Measurements from ENCODE around the gene STXBP3.

The STXBP3 gene

DNA sequence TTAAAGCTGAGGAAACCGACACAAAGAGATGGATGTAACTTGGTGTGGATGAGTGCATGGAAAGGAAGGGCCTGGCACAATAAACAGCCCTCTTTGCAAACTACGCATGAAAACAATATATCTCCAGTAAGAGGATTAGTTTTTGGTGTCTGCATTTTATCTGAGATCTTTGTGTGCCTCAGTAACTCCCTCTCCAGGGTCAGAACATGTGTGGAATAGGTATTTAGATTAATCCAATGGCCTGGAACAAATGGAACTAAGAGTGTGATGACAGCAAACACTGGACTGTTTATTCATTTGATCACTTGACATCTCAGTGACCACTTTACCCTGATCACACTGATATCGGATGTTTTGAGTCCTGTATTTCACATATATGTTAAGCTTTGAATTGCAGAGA, 65.1 kb downstream of the STXBP3 start:
- no peak for DNase-seq

DNA sequence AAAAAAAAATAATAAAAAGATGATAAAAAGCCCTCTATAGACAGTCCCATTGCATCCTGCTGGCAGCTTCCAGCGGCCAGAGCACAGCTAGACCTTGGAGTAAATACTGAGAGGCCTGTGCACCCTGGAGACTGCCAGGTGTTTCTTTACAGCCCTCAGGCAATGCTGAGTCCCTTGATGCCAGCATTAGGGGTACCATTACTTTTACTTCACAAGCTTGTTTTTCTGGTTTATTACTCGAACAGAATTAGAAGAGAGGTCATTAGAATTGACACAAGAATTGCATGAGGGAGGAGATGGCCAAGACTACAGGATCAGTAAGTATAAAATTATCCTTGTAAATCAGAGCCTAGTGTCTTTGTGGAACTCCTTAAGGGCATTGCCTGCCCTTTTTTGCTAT, 66.9 kb downstream of the STXBP3 start:
- DNase-seq = no peak

GRCh38 chr1:108814343-108815125, 68.1 kb downstream of the STXBP3 start:
- no peak for DNase-seq

DNA sequence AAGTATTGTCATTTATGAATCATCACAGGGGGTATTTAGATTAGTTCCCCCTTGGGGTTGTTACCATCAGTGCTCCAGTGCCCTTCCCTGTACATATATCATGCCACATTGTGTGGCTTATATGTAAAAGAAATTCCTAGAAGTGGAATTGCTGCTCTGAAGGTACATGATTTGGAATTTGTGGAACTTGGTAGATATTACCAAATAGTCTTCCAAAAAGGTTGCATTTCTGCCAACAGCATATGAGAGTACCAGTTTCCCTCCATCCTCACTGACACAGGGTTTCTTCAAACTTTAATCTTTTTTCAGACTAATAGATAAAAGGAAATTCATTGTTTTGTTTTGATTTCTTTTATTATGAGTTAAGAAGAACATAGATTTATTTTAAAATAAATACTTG, 69.1 kb downstream of the STXBP3 start:
- DNase-seq = no peak

DNA sequence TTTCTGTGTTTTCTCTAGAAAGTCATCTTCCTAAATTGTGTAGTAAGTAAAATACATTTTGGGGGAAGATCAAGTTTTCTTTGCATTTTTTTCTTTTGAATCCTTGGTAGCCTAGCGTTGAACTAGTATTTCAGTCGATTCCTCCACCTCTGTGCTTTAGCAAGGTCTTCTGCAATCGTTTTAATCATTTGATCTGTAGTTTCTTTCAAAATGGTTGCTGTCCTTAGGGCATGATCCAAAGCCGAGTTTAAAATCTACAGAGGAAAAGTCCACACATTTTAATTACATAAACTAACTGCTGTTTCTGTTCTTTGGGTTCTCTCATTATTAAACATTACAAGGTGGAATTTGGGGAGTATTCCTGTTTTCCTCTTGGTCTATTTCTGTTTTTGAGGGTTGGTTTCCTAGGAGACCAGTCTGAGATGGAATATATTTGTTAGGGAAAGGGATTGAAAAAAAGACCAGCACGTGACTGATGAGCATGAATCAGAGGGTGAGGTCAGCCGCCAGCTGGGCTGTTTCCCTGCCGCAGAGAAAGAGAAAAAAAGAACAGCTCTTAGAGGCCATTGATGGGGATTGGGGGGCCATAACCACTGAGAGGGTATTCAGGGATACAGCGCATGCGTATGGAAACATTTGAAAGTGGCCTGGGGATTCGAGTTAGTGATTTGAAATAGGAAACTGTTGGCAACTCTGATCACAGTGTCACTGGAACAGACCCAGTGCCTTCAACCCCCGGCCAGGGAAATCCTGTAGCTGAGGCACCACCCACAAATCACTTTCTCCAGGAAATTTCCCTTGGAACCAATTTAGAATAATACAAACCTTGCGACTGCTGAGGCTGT, 69.8 kb downstream of the STXBP3 start:
- DNase-seq = no peak

GRCh38 chr1:108817016-108817415, 70.5 kb downstream of the STXBP3 start:
- DNase-seq = no peak

DNA sequence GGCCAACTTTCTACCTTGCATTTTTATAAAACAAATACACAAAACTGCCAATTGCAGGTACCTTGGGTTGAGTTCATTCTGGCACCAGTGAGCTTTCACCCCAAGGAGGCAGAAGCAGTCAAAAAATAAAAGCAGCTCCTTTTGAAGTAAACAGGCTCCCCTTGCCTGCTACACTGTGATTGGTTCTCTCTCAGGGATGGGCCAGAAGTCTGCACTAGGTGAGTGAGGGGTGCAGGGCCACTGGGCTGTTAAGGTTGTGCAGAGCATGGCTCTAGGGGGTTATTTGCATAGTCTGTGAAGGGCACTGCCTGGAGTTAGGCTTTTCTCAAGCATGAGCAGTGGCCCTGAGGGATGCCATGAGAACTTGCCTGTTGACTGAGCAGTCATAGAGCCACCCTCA, 71.3 kb downstream of the STXBP3 start:
- no peak for DNase-seq

DNA sequence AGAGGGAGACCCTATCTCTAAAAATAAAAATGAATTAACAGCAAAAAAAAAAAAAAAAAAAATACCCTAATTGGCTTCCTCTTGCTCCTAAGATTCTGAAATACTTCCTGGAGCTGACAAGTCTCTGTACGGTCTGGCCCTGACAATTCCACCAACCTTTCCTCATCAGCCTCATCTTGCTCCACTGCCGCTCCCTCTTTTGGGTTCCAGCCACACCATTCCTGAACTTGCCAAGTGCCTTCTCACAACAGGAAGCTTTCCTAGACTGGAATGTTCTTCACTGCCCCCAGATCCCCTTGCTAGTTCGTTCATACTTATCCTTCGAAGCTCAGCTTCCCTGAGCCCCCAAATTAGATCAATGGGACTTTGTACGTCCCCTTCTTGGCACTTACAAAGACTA, 73.4 kb downstream of the STXBP3 start:
- no peak for DNase-seq

GRCh38 chr1:108823632-108824031, 77.2 kb downstream of the STXBP3 start:
- no peak for DNase-seq

DNA sequence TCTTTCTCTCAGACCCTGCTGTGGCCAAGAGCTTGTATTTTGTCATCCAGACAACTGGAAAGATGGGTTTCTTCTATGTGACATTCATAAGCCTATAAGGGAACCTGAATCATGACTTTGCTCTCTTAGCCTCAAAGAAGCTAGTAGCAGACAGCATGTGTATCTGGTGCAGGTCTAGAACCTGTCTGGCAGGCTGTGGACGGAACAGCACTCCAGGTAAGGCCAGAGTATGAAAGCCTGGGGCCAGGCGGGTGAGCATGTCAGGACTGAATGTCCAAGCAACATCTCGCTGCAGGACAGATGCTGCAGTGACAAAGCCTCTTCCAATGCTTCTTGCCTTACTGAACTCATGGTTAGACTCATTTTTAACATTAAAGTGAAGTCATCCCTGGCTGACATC, 77.6 kb downstream of the STXBP3 start:
- DNase-seq = no peak

- DNase-seq = no peak
Measured at GRCh38 chr1:108826081-108826635, 79.7 kb downstream of the STXBP3 start.

DNA sequence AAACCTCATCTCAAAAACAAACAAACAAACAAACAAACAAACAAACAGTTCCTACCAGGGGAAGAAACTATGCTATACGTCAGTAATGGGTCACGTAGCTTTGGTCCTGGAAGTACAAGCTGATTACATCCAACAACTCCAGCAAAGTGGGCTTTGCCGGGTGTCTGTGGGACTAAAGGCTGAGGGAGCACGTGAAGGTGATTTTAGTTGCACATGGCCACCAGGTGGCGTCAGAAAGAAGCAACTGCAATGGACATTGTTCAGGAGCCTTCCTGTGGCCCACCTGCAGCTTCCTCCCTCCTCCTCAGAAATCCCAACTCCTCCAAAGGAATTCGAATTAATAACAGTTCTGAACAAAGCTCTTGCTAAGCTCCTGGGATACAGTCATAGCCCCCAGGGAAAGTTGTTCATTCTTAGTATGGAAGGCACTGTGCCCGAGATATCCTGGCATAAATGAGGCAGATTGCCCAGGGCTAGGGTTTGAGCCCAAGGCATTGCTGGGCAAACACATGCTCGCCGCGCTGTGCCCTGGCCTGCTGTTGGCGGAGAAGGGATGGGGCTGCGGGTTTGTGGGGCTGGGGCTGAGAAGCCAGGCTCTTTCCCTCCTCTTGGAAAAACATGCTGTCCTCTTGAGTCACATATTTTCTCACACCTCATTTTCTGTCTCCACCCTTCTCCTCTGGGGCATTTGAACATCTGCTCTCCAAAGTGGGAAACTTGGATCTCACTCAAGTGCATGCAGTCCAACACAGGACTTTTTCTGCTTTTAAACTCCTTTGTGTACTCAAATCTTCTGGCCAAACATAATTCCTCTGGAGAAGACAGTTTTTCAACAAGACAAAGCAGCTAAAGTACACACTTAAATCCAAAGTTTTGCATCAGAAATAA, 81.8 kb downstream of the STXBP3 start:
- peak; percentile 87 for DNase-seq

- no peak for DNase-seq
Measured at GRCh38 chr1:108829498-108829916, 83.0 kb downstream of the STXBP3 start.

- no peak for DNase-seq
Measured at GRCh38 chr1:108830119-108831008, 83.9 kb downstream of the STXBP3 start.

GRCh38 chr1:108831225-108831624, 84.8 kb downstream of the STXBP3 start:
- no peak for DNase-seq

DNA sequence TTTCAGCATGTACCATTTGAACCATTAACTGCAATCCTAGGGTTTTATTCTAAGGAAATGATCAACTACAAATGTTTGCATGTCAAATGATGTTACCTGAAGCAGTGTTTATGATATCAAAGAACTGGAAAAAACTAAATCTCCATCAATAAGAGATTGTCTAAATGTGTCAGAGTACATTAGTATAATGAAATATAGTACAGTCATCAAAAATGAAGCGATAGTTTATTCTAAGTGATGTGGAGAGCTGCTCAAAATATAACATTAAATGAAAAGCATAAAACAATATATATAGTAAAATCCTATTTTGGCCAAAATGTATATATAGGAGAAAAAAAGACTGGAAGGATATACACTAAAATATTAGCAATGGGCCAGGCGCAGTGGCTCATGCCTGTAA, 86.5 kb downstream of the STXBP3 start:
- DNase-seq = no peak

- DNase-seq = no peak
Measured at GRCh38 chr1:108841703-108842102, 95.2 kb downstream of the STXBP3 start.

DNA sequence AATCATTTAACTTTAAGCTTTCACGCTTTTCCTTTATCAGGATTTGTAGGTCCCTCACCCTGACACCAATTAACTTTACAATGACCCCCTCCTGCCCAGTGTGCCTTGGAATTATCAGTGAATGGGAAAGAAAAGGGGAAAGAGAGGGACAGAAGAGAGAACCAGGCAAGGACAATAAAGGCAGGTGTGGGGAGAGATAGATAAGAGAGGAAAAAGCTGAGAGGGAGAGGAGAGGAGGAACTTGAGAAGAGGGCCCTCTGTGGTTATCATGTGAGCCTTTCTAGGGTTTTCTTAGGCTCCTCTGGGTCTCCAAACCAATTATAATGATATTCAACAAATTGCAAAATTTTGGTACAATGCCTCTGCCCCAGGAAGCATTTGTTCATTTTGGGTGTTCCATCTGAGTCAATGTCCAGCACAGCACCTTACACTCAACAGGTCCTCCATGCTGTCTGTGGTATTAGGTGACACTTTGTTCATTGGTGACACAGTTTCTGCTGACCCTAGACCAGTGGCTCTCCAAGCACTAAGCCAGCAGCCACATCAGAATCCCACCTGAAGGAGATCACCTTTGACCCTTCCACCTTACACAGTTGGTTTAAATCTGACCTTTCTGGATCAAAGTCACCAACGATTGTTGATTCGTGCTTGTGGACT, 96.2 kb downstream of the STXBP3 start:
- no peak for DNase-seq

- no peak for DNase-seq
Measured at GRCh38 chr1:108843390-108844137, 97.1 kb downstream of the STXBP3 start.

DNA sequence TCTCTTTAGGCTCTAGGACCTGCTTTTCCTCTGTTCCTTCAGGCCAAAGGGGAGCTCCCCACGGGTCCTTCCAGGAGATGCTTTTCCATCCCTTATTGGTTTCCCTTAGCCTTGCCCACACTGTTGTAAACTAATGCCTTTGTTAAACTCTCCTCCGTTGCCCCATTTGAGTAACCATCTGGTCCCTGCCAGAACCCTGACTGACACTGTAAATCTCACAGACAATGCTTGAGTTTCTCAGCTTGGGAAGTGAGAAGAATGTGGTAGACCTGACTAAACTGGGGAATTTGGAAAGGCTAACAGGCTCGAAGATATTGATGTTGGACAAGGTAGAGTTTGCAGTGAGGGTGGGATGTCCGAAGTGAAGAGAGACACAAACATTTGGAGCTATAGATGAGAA, 99.0 kb downstream of the STXBP3 start:
- no peak for DNase-seq

GRCh38 chr1:108845991-108846390, 99.5 kb downstream of the STXBP3 start:
- no peak for DNase-seq

All from hematopoietic multipotent progenitor cell treated with erythropoietin and hydrocortisone succinate and interleukin-3 and kit ligand, for 6 days (in vitro differentiated cells).